Measurements from ENCODE around the gene DENND1C.

- TF ChIP-seq SMC3 (IDR thresholded peaks at IDR 0.05) (no peak), POLR2AphosphoS2 (conservative IDR thresholded peaks at IDR 0.05; ENCODE audit: low read length) (no peak), CTCF (IDR thresholded peaks at IDR 0.05) (no peak)
Observed at GRCh38 chr19:6522712-6523111, 41.1 kb upstream of the DENND1C start.

All from A549 (cell line).